Uterus (tissue), 4 donors: ENCODE results near the gene ANKRD12. TPM values are rescaled to one million over a fixed set of nuclear protein-coding genes. Genes with fewer than 3 reads are reported as not detected.

Source experiments
- DNase-seq, 2 donors: peaks; one replicate each; pipeline ENCODE4 v3.0.0-alpha.2; 2019 to 2020
- H3K27ac ChIP-seq, 2 donors: fragments of 200-600 bp; sonication (generic); 1 replicate in 1 of 2; 2 replicates in 1 of 2; pipeline ENCODE4 v1.5.1; 2016 to 2018
- H3K27me3 ChIP-seq, 2 donors: fragments of 200-600 bp; sonication (generic); one replicate each; pipeline ENCODE4 v1.5.1; 2018 to 2019; ENCODE audit warnings: control low read depth in 1 of 2
- H3K36me3 ChIP-seq, 2 donors: fragments of 200-600 bp; sonication (generic); one replicate each; pipeline ENCODE4 v1.5.1; 2019; ENCODE audit warnings: control low read depth in 1 of 2
- H3K4me1 ChIP-seq, 2 donors: fragments of 200-600 bp; sonication (generic); one replicate each; pipeline ENCODE4 v1.5.1; 2018 to 2019; ENCODE audit warnings: control low read depth in 1 of 2
- H3K4me3 ChIP-seq, 2 donors: fragments of 200-600 bp; sonication (generic); 1 replicate in 1 of 2; 2 replicates in 1 of 2; pipeline ENCODE4 v1.5.1; 2018 to 2019; ENCODE audit warnings: mild to moderate bottlenecking in 1 of 2
- H3K9me3 ChIP-seq, 2 donors: fragments of 200-600 bp; sonication (generic); one replicate each; pipeline ENCODE4 v1.5.1; 2019; ENCODE audit warnings: control low read depth in 1 of 2
- POLR2A ChIP-seq, 2 donors: fragments of 450-650 bp; IDR thresholded peaks; one replicate each; pipeline ENCODE4 v1.6.1; 2016; ENCODE audit warnings: antibody characterized with exemption in 2 of 2, mild to moderate bottlenecking in 1 of 2, moderate library complexity in 1 of 2
- intact Hi-C: fragments of 100-400 bp; cut with DNase I; formaldehyde crosslinking; loops from one replicate; pipeline ENCODE4 v1.15.1; 2023; ENCODE audit warnings: low total_unique reads
- total RNA-seq, 4 donors: library from RNA; depleted of rRNA in 3 of 4; stranded (reverse); fragments of >200 nt in 3 of 4; gene quantifications; one replicate each; pipeline versions ENCODE4 v1.1.0 to v1.2.4, GENCODE V29; 2014 to 2023
- TF ChIP-seq, protein P1 (sequence below), 4 experiments: fragments of 200-600 bp in 2 of 4; fragments of 450-650 bp in 2 of 4; sonication (generic) in 2 of 4; IDR thresholded peaks; one replicate each; pipeline ENCODE4 v1.5.1; 2016 to 2019; ENCODE audit warnings: antibody characterized with exemption in 4 of 4, mild to moderate bottlenecking in 2 of 4, moderate library complexity in 1 of 4
- donor health status: DM: yes; HTN: yes; CAD: no.

The ANKRD12 gene
- total RNA-seq, 4 donors from 2014 or later = 29.1 to 122 (median 43.6) TPM

DNA sequence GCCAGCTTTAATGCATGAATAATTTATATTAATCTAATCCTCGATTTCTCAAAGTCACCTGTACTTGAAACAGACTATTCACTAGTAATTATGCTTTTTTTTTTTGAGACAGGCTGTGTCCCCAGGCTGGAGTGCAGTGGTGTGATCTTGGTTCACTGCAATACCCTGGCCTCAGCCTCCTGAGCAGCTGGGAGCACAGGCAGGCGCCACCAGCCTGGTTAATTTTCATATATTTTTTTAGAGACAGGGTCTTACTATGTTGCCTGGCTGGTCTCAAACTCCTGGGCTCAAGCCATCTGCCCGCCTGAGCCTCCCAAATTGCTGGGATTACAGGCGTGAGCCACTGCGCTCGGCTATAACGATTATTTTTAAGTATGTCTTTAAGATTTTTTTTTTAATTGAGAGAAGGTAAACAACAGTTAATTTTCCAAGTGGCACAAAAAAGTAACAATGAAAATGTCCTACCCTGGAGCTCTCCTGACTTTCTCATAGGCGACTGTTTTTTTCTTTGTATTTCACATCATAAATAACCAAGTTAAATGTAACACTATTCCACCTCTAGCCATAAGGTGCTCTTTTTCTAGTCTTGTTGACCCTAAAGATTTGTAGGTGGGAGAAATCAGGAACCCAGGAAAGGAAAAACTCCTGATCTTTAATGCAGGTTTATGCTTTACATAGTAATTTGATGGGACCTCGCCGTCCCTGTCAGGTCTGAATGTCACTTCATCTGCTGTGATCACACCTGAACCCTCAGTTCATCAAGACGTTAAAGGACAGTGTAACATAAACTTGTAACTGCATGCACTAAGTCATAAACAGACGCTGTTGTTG lies 1.3 kb upstream of the ANKRD12 start:
- peaks cover 7 to 8% of the 10 kb centered on the region in 2 donors for H3K4me1 ChIP-seq
- intact Hi-C loops = loop anchor here (5.0 kb wide), 1 partner anchor 33 kb away; the partner anchor contains the start of gene NDUFV2
- TF ChIP-seq, protein P1, sequence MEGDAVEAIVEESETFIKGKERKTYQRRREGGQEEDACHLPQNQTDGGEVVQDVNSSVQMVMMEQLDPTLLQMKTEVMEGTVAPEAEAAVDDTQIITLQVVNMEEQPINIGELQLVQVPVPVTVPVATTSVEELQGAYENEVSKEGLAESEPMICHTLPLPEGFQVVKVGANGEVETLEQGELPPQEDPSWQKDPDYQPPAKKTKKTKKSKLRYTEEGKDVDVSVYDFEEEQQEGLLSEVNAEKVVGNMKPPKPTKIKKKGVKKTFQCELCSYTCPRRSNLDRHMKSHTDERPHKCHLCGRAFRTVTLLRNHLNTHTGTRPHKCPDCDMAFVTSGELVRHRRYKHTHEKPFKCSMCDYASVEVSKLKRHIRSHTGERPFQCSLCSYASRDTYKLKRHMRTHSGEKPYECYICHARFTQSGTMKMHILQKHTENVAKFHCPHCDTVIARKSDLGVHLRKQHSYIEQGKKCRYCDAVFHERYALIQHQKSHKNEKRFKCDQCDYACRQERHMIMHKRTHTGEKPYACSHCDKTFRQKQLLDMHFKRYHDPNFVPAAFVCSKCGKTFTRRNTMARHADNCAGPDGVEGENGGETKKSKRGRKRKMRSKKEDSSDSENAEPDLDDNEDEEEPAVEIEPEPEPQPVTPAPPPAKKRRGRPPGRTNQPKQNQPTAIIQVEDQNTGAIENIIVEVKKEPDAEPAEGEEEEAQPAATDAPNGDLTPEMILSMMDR (IDR thresholded peaks at IDR 0.05) = no peak
- TF ChIP-seq POLR2A (IDR thresholded peaks at IDR 0.05) = no peak

DNA sequence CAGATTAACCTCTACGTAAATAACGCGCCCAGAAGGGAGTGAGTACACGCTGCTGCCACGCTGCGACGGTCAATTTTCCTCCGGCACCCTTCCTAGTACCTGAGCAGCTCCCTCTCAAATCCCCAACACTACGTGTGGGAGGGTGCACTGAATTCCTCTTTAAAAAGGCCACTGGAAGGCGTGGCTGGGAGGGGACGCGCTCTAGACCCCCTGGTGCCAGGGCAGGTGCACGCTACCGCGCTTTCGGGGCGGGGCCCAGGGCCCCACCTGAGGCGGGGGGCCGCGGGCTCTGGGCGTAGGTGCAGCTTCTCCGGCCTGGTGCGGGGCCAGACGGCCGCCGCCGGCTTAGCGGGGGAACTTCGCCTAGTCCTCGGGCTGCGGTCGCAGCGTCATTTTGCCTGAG lies 668 bp upstream of the ANKRD12 start:
- Histone ChIP-seq H3K27ac (peak overlapping the region; percentile 98 to 100), H3K4me1 (peaks cover 8 to 13% of the 10 kb centered on the region in 2 donors), H3K4me3 (peak overlapping the region; percentile 81 to 82), H3K27me3 (no peaks in the 10 kb centered on the region), H3K9me3 (no peaks in the 10 kb centered on the region), H3K36me3 (no peaks in the 10 kb centered on the region)
- intact Hi-C loops = loop anchor here (5.0 kb wide), 1 partner anchor 34 kb away; the partner anchor contains the start of gene NDUFV2
- DNase-seq = no peak
- no peak for TF ChIP-seq POLR2A (IDR thresholded peaks at IDR 0.05)
- TF ChIP-seq, protein P1 (IDR thresholded peaks at IDR 0.05) = no peak

More for the DNA sequence above, 1.3 kb upstream of the ANKRD12 start:
- no peak for DNase-seq
- Histone ChIP-seq H3K9me3 (no peaks in the 10 kb centered on the region), H3K27ac (peak overlapping the region; percentile 98 to 100), H3K4me3 (peak overlapping the region; percentile 81 to 82), H3K27me3 (no peaks in the 10 kb centered on the region), H3K36me3 (no peaks in the 10 kb centered on the region)

DNA sequence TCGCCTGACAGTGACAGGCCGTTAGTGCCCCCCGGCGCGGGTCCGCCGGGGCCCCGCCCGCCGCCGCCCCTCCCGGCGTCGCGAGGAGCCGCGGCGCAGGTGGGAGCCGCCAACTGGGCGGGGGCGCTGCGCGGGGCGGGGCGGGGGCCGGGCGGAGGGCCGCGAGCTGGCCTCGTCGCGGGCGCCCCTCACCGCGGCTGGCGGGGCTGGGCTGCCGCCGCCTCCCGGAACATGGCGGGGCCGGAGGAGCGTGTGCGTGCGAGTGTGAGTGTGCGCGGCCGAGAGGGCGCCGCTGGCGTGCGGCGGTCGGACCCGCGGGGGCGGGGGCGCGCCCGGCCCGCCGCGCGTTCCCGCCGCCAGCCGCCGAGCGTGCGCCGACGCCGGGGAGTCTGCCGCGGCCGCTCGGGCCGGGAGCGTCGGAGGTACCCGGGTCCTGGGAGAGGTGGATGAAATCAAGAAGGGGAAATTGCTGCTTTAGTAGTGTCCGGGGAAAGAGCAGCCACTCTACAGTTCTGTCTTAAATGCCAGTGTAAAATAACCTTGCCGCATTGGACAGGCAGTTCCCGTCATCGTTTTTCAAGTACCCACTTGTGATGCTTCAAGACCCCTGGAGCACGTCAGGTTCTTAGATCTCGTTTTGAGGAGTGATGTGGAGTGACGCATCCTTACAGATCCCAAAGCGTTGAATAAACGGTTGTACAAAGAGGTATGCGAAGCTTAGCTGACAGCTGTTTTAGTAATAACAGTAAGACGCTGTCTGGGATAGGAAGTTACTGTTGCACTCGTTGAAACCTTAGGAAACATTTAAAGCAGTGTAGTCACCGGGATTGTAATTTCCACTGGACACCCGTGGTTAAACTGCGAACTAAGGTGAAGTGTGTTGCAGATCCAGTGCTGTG lies 836 bp downstream of the ANKRD12 start:
- peak; percentile 49 to 68 for DNase-seq
- Histone ChIP-seq H3K36me3 (no peaks in the 10 kb centered on the region), H3K4me3 (peak overlapping the region; percentile 81 to 82), H3K27ac (peak overlapping the region; percentile 98 to 100), H3K27me3 (no peaks in the 10 kb centered on the region), H3K9me3 (no peaks in the 10 kb centered on the region), H3K4me1 (peaks cover 13 to 16% of the 10 kb centered on the region in 2 donors)
- TF ChIP-seq POLR2A (IDR thresholded peaks at IDR 0.05) = peak in 1 of 2 donors; percentile 16
- TF ChIP-seq, protein P1 (IDR thresholded peaks at IDR 0.05) = no peak
- intact Hi-C loops = loop anchor here (5.0 kb wide), 1 partner anchor 35 kb away; the partner anchor contains the start of gene NDUFV2

DNA sequence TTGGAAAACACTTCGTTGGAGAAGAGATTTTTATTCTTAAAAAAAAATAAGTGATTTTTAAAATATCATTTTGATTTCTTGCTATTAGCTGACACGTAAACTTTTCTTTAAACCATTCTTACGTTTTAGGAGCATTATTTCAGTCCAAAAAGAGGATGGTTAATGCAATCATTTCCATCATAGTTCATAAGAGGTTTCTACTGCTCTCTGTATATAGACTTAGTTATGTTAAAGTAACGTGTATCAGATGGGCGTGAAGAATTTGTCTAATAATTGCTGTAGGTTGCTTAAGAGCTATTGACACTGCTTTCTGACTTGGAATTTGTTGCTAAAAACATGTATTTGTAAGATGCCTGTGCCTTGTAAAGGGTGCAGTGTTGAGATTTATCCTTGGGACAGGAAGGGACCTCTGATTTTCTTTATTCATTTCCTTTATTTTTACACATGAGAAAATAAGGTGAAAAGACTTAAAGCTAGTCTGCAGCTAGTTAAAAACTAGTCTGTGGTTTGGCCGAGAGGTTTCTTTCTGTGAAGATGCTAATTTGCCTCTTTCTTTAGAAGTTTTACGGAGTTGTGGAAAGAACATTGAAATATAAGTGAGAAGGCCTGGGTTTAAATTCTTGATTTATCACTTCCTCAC lies 2.9 kb downstream of the ANKRD12 start:
- TF ChIP-seq, protein P1 (IDR thresholded peaks at IDR 0.05) = no peak
- no peak for TF ChIP-seq POLR2A (IDR thresholded peaks at IDR 0.05)
- intact Hi-C loops = loop anchor here (5.0 kb wide), 1 partner anchor 37 kb away; the partner anchor contains the start of gene NDUFV2
- Histone ChIP-seq H3K27me3 (no peaks in the 10 kb centered on the region), H3K9me3 (no peaks in the 10 kb centered on the region), H3K27ac (peak overlapping the region; percentile 98 to 100), H3K36me3 (no peaks in the 10 kb centered on the region), H3K4me3 (peak overlapping the region; percentile 4 to 81), H3K4me1 (peaks cover 16% of the 10 kb centered on the region in 2 donors)
- DNase-seq = no peak
